Muscle layer of duodenum (tissue), 2 donors: ENCODE results near the gene IGSF8.

Experiments
- H3K27ac ChIP-seq: one replicate; pipeline ENCODE4 v1.7.0; 2013; ENCODE audit warnings: mild to moderate bottlenecking, low read length
- H3K27me3 ChIP-seq: one replicate; pipeline ENCODE4 v1.7.0; 2013; ENCODE audit warnings: low read depth, mild to moderate bottlenecking, control low read depth, low read length
- H3K36me3 ChIP-seq, 2 donors: one replicate each; pipeline ENCODE4 v1.7.0; 2013; ENCODE audit warnings: low read length in 2 of 2, control low read depth in 1 of 2, mild to moderate bottlenecking in 1 of 2; ENCODE audit not compliant: insufficient read depth in 2 of 2, control insufficient read depth in 1 of 2
- H3K4me1 ChIP-seq, 2 donors: one replicate each; pipeline ENCODE4 v1.7.0; 2013; ENCODE audit warnings: low read length in 2 of 2, mild to moderate bottlenecking in 2 of 2, control low read depth in 1 of 2, moderate library complexity in 1 of 2; ENCODE audit not compliant: insufficient read depth in 2 of 2, control insufficient read depth in 1 of 2
- H3K4me3 ChIP-seq, 2 donors: one replicate each; pipeline ENCODE4 v1.7.0; 2013; ENCODE audit warnings: low read length in 2 of 2, low read depth in 1 of 2, mild to moderate bottlenecking in 1 of 2
- H3K9me3 ChIP-seq, 2 donors: one replicate each; pipeline ENCODE4 v1.7.0; 2013; ENCODE audit warnings: low read length in 2 of 2, control low read depth in 1 of 2, mild to moderate bottlenecking in 1 of 2; ENCODE audit not compliant: control insufficient read depth in 1 of 2
- donor health status: healthy.

Gene IGSF8

GRCh38 chr1:160074865-160075264, 23.6 kb downstream of the IGSF8 start:
- H3K27me3 ChIP-seq, result peaks cover 12% of the 10 kb centered on the region
- peaks cover 0 to 9% of the 10 kb centered on the region in 2 donors for H3K4me1 ChIP-seq
- H3K27ac ChIP-seq, result no peak overlapping the region
- H3K4me3 ChIP-seq, result no peak overlapping the region
- H3K36me3 ChIP-seq, result no peaks in the 10 kb centered on the region
- no peaks in the 10 kb centered on the region for H3K9me3 ChIP-seq

GRCh38 chr1:160071289-160071688, 27.1 kb downstream of the IGSF8 start:
- H3K4me1 ChIP-seq, result peaks cover 0 to 12% of the 10 kb centered on the region in 2 donors
- no peaks in the 10 kb centered on the region for H3K36me3 ChIP-seq
- no peak overlapping the region for H3K4me3 ChIP-seq
- no peak overlapping the region for H3K27ac ChIP-seq
- no peaks in the 10 kb centered on the region for H3K27me3 ChIP-seq
- H3K9me3 ChIP-seq, result no peaks in the 10 kb centered on the region

- Histone ChIP-seq H3K27ac (no peak overlapping the region), H3K4me3 (peak overlapping the region; percentile 63 to 78), H3K9me3 (no peaks in the 10 kb centered on the region), H3K27me3 (no peaks in the 10 kb centered on the region), H3K36me3 (no peaks in the 10 kb centered on the region), H3K4me1 (peaks cover 0 to 12% of the 10 kb centered on the region in 2 donors)
These were observed 27.9 kb downstream of the IGSF8 start for GRCh38 chr1:160070243-160071163.

GRCh38 chr1:160069460-160070231, 28.8 kb downstream of the IGSF8 start, which contains the start of gene KCNJ10:
Gene KCNJ10 (minus strand): TSS chr1:160070160. CDS start chr1:160042532, 27,628 bp downstream.
- Histone ChIP-seq H3K27me3 (no peaks in the 10 kb centered on the region), H3K9me3 (no peaks in the 10 kb centered on the region), H3K4me3 (peak within 1 kb of the TSS; percentile 63 to 78), H3K4me1 (peaks cover 0 to 12% of the 10 kb centered on the region in 2 donors), H3K27ac (no peak within 1 kb of the TSS), H3K36me3 (no peaks in the 10 kb centered on the region)

- H3K27ac ChIP-seq, result no peak overlapping the region
These were observed 30.2 kb downstream of the IGSF8 start for GRCh38 chr1:160068225-160068624.

GRCh38 chr1:160066829-160067745, 31.3 kb downstream of the IGSF8 start:
- no peaks in the 10 kb centered on the region for H3K36me3 ChIP-seq
- no peak overlapping the region for H3K4me3 ChIP-seq
- no peaks in the 10 kb centered on the region for H3K9me3 ChIP-seq
- H3K27me3 ChIP-seq, result no peaks in the 10 kb centered on the region
- H3K27ac ChIP-seq, result no peak overlapping the region
- peaks cover 0 to 12% of the 10 kb centered on the region in 2 donors for H3K4me1 ChIP-seq

More at GRCh38 chr1:160068225-160068624, 30.2 kb downstream of the IGSF8 start:
- Histone ChIP-seq H3K36me3 (no peaks in the 10 kb centered on the region), H3K4me3 (no peak overlapping the region), H3K4me1 (peaks cover 0 to 12% of the 10 kb centered on the region in 2 donors), H3K27me3 (no peaks in the 10 kb centered on the region), H3K9me3 (no peaks in the 10 kb centered on the region)

- Histone ChIP-seq H3K36me3 (no peaks in the 10 kb centered on the region), H3K4me3 (no peak overlapping the region), H3K4me1 (peaks cover 0 to 2% of the 10 kb centered on the region in 2 donors), H3K9me3 (no peaks in the 10 kb centered on the region), H3K27ac (no peak overlapping the region), H3K27me3 (no peaks in the 10 kb centered on the region)
These were observed 33.7 kb downstream of the IGSF8 start for GRCh38 chr1:160064746-160065145.

GRCh38 chr1:160064164-160064563, 34.3 kb downstream of the IGSF8 start:
- Histone ChIP-seq H3K4me1 (no peaks in the 10 kb centered on the region), H3K4me3 (no peak overlapping the region), H3K27ac (no peak overlapping the region), H3K27me3 (no peaks in the 10 kb centered on the region), H3K9me3 (no peaks in the 10 kb centered on the region), H3K36me3 (no peaks in the 10 kb centered on the region)

GRCh38 chr1:160063176-160063575, 35.2 kb downstream of the IGSF8 start:
- Histone ChIP-seq H3K4me3 (no peak overlapping the region), H3K27ac (no peak overlapping the region), H3K4me1 (no peaks in the 10 kb centered on the region)

GRCh38 chr1:160062230-160062532, 36.2 kb downstream of the IGSF8 start:
- H3K27ac ChIP-seq, result no peak overlapping the region
- H3K4me3 ChIP-seq, result no peak overlapping the region
- H3K36me3 ChIP-seq, result no peaks in the 10 kb centered on the region
- no peaks in the 10 kb centered on the region for H3K9me3 ChIP-seq
- H3K4me1 ChIP-seq, result no peaks in the 10 kb centered on the region
- no peaks in the 10 kb centered on the region for H3K27me3 ChIP-seq

More at GRCh38 chr1:160063176-160063575, 35.2 kb downstream of the IGSF8 start:
- Histone ChIP-seq H3K36me3 (no peaks in the 10 kb centered on the region), H3K27me3 (no peaks in the 10 kb centered on the region), H3K9me3 (no peaks in the 10 kb centered on the region)
